Thymus (tissue), 11 donors: ENCODE data around the gene ACSL3. TPM values are rescaled to one million over a fixed set of nuclear protein-coding genes. Genes with fewer than 3 reads are reported as not detected.

Experiments used
- DNase-seq, 9 donors: peaks; one replicate each; pipeline ENCODE4 v3.0.0-alpha.2; 2013; ENCODE audit warnings: low spot score in 9 of 9, low read depth in 6 of 9, missing footprints in 1 of 9
- H3K27ac ChIP-seq, 2 donors: one replicate each; pipeline ENCODE4 v1.5.1; 2013; ENCODE audit warnings: control low read depth in 1 of 2, low read depth in 1 of 2, low read length in 1 of 2, mild to moderate bottlenecking in 1 of 2, moderate library complexity in 1 of 2
- H3K27me3 ChIP-seq, 2 donors: one replicate each; pipeline ENCODE4 v1.5.1; 2013; ENCODE audit warnings: low read length in 1 of 2; ENCODE audit not compliant: control insufficient read depth in 2 of 2, insufficient read depth in 1 of 2
- H3K36me3 ChIP-seq, 2 donors: one replicate each; pipeline ENCODE4 v1.5.1; 2013; ENCODE audit warnings: low read length in 1 of 2, mild to moderate bottlenecking in 1 of 2, moderate library complexity in 1 of 2; ENCODE audit not compliant: control insufficient read depth in 2 of 2, insufficient read depth in 2 of 2
- H3K4me1 ChIP-seq, 2 donors: one replicate each; pipeline ENCODE4 v1.5.1; 2013; ENCODE audit warnings: low read length in 2 of 2; ENCODE audit not compliant: control insufficient read depth in 2 of 2, insufficient read depth in 2 of 2
- H3K4me3 ChIP-seq, 2 donors: one replicate each; pipeline ENCODE4 v1.5.1; 2013; ENCODE audit warnings: low read length in 2 of 2, control low read depth in 1 of 2, mild to moderate bottlenecking in 1 of 2
- H3K9me3 ChIP-seq, 2 donors: one replicate each; pipeline ENCODE4 v1.5.1; 2013; ENCODE audit warnings: low read length in 1 of 2, mild to moderate bottlenecking in 1 of 2; ENCODE audit not compliant: control insufficient read depth in 2 of 2, insufficient read depth in 1 of 2
- WGBS: extraction: QIAGEN DNeasy Blood & Tissue Kit; methylation state at CpG from one replicate; pipeline ENCODE4 v1.1.7; 2013; 5-methylcytosine and 5-hydroxymethylcytosine counted together
- polyA plus RNA-seq: library from polyadenylated mRNA; stranded (reverse); fragments of 200-250 nt; gene quantifications from one replicate; pipeline ENCODE4 v1.2.3, GENCODE V29; 2013
- total RNA-seq: library from RNA; stranded (reverse); fragments of 120-200 nt; gene quantifications from one replicate; pipeline ENCODE4 v1.2.4, GENCODE V29; 2013
- donor health status: healthy.

The ACSL3 gene
- total and polyA plus RNA-seq, 2 donors: 32.9 to 40.7 TPM

DNA sequence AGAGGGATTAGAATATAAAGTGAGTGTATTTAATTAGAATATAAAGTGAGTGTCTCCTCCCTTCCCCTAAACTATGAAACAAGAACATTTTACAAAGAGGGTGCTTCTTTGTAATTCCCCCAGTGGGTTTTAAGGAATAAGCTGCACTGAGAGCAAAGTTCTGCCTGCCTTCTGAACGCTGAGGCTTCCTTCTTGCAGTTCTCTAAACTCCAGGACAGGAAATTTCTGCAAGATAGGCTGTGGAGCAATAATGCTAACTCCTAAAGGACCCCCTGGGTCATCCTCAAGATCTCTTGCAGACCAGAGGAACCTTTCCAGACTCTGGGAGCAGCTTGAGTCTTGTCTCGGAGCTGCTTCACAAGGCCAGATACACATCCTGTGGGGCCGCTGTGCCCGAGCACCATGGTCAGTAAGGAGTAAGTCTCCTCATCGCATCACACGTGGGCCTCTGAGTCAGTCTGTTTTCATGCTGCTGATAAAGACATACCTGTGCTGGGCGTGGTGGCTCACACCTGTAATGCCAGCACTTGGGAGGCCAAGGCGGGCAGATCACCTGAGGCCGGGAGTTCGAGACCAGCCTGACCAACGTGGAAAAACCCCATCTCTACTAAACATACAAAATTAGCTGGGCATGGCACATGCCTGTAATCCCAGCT, 103.7 kb downstream of the ACSL3 start:
- Histone ChIP-seq H3K36me3 (no peaks in the 10 kb centered on the region), H3K4me3 (no peak overlapping the region), H3K4me1 (no peaks in the 10 kb centered on the region), H3K27me3 (no peaks in the 10 kb centered on the region), H3K9me3 (no peaks in the 10 kb centered on the region), H3K27ac (no peak overlapping the region)
- no peak for DNase-seq
- 90% methylated on average over 11 of the region's 11 CpGs for WGBS

DNA sequence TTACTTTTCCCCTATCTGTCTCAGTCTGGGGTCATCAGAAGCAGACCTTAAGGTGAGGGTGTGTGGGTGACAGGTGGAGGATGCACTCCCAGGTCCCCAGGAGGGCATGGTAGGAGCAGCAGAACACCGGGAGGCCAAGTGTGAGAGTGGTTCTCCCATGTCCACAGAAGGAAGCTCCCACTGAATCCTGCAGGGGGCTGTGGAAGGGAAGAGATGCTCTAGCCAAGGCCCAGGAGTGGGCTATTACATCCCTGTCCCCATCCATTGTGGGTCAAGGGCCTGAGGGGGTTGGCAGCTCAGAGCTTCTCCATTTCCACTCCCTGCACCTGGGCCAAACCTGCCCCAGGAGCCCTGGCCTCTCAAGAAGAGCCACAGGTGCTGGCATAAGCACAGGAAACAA, 104.7 kb downstream of the ACSL3 start:
- no peak overlapping the region for H3K4me3 ChIP-seq
- H3K36me3 ChIP-seq: no peaks in the 10 kb centered on the region
- no peak for DNase-seq
- no peak overlapping the region for H3K27ac ChIP-seq
- no peaks in the 10 kb centered on the region for H3K9me3 ChIP-seq
- no peaks in the 10 kb centered on the region for H3K4me1 ChIP-seq
- WGBS: 100% methylated on average over 1 of the region's 1 CpG
- H3K27me3 ChIP-seq: no peaks in the 10 kb centered on the region

GRCh38 chr2:222968550-222969155, 107.8 kb downstream of the ACSL3 start:
- no peak for DNase-seq
- Histone ChIP-seq H3K36me3 (no peaks in the 10 kb centered on the region), H3K27ac (no peak overlapping the region), H3K27me3 (no peaks in the 10 kb centered on the region), H3K9me3 (no peaks in the 10 kb centered on the region), H3K4me1 (no peaks in the 10 kb centered on the region), H3K4me3 (no peak overlapping the region)
- 93% methylated on average over 6 of the region's 6 CpGs for WGBS

DNA sequence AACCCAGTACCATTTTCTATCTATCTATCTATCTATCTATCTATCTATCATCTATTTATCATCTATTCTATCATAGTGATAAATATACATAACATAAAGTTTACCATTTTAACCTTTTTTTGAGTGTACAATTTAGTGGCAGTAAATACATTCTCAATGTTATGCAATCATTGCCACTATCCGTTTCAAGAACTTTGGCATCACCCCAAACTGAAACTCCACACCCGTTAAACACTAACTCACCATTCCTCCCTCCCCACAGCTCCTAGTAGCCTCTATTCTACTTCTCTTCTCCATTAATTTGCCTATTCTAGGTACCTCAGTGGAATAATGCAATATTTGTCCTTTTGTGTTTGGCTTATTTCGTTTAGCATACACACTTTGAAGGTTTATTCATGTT, 108.7 kb downstream of the ACSL3 start:
- Histone ChIP-seq H3K4me3 (no peak overlapping the region), H3K4me1 (no peaks in the 10 kb centered on the region), H3K36me3 (no peaks in the 10 kb centered on the region), H3K9me3 (no peaks in the 10 kb centered on the region), H3K27ac (no peak overlapping the region), H3K27me3 (no peaks in the 10 kb centered on the region)
- 59% methylated on average over 3 of the region's 3 CpGs for WGBS
- DNase-seq: no peak

DNA sequence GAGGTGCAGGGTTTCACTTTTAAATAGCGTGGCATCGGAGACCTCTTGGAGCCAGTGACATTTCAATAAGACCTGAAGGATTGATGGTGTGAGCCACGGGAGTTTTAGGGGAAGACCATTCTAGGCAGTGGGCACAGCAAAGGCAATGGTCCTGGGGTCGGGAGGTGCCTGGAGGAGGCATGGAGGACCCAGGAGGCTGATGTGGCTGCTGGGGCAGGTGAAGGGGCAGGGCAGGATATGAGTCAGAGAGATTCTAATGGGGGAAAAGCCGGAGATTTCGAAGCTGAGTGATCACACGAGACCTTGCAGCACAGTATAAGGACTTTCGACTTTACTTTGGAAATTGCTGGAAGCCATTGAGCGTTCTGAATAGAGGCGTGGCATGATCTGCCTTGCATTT, 111.6 kb downstream of the ACSL3 start:
- 90% methylated on average over 10 of the region's 10 CpGs for WGBS
- DNase-seq: no peak
- no peaks in the 10 kb centered on the region for H3K27me3 ChIP-seq
- no peaks in the 10 kb centered on the region for H3K4me1 ChIP-seq
- H3K9me3 ChIP-seq: no peaks in the 10 kb centered on the region
- H3K4me3 ChIP-seq: no peak overlapping the region
- no peaks in the 10 kb centered on the region for H3K36me3 ChIP-seq
- H3K27ac ChIP-seq: no peak overlapping the region

GRCh38 chr2:222973237-222973636, 112.4 kb downstream of the ACSL3 start:
- Histone ChIP-seq H3K27me3 (no peaks in the 10 kb centered on the region), H3K4me1 (no peaks in the 10 kb centered on the region), H3K36me3 (no peaks in the 10 kb centered on the region), H3K4me3 (no peak overlapping the region), H3K9me3 (no peaks in the 10 kb centered on the region), H3K27ac (no peak overlapping the region)
- DNase-seq: no peak
- WGBS: 94% methylated on average over 4 of the region's 4 CpGs

GRCh38 chr2:222973733-222974132, 112.9 kb downstream of the ACSL3 start:
- whole genome bisulfite sequencing: 94% methylated on average over 2 of the region's 2 CpGs

DNA sequence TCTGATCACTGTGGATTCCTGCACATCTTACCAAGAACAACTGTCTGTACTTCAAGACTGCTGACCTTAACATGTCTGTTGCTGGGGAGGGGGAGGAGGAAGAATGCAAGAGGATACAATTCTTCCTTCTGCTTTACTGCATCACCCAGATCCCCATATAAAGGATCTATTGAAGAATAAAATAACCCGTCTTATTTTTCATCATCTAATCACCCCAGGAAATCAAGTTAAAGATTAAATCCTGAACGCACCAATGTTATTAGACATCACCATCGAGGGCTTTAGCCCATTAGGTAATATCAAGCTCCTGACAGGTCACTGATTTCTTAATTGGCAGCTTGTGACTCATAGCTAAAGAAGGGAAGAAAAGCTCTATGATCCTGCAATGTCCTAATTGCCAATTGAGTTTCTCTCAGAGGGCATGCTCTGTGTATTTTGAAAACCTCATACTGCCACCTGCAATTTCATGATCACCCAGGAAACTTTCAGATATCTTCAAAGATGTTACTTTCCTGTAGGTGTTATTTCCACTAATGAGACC, 115.8 kb downstream of the ACSL3 start:
- WGBS: 93% methylated on average over 3 of the region's 3 CpGs

More at GRCh38 chr2:222973733-222974132, 112.9 kb downstream of the ACSL3 start:
- no peaks in the 10 kb centered on the region for H3K9me3 ChIP-seq
- no peak overlapping the region for H3K4me3 ChIP-seq
- no peak overlapping the region for H3K27ac ChIP-seq
- no peaks in the 10 kb centered on the region for H3K4me1 ChIP-seq
- no peaks in the 10 kb centered on the region for H3K27me3 ChIP-seq
- no peak for DNase-seq
- H3K36me3 ChIP-seq: no peaks in the 10 kb centered on the region

DNA sequence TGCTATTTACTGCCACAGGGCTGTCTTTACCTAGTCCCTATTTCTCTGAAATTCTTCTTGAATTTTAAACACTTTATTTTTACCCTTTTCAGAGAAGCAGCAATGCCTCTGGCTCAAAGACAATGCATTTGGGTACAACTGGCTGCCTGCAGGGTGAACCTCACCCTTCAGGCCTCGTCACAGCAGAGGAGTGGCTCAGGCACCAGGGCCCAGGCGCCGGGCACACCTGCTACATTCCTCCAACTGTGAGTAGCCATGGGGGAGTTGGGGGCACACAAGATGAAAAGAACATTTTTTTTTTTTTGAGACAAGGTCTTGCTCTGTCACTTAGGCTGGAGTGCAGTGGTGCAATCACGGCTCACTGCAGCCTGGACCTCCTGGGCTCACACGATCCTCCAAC, 116.3 kb downstream of the ACSL3 start:
- no peak overlapping the region for H3K4me3 ChIP-seq
- 91% methylated on average over 5 of the region's 5 CpGs for WGBS
- DNase-seq: no peak
- no peaks in the 10 kb centered on the region for H3K36me3 ChIP-seq
- no peaks in the 10 kb centered on the region for H3K27me3 ChIP-seq
- no peak overlapping the region for H3K27ac ChIP-seq
- peaks cover 0 to 2% of the 10 kb centered on the region in 2 donors for H3K4me1 ChIP-seq
- no peaks in the 10 kb centered on the region for H3K9me3 ChIP-seq

More for the DNA sequence above, 115.8 kb downstream of the ACSL3 start:
- H3K27ac ChIP-seq: no peak overlapping the region
- no peaks in the 10 kb centered on the region for H3K9me3 ChIP-seq
- no peak overlapping the region for H3K4me3 ChIP-seq
- no peaks in the 10 kb centered on the region for H3K36me3 ChIP-seq
- DNase-seq: no peak
- no peaks in the 10 kb centered on the region for H3K4me1 ChIP-seq
- no peaks in the 10 kb centered on the region for H3K27me3 ChIP-seq
